ENCODE results near the gene GLYATL1B.
"Not testable (repeated sequence)": the region's sequence is repeated elsewhere in the genome, so short reads cannot be mapped to it uniquely, and the experiment has no call there.

The GLYATL1B gene

GRCh38 chr11:59095225-59095624 is 9.1 kb downstream of the GLYATL1B start:
- not testable (repeated sequence) for DNase-seq (ENCODE audit: low read depth in 1 of 2, low spot score in 1 of 2)

DNA sequence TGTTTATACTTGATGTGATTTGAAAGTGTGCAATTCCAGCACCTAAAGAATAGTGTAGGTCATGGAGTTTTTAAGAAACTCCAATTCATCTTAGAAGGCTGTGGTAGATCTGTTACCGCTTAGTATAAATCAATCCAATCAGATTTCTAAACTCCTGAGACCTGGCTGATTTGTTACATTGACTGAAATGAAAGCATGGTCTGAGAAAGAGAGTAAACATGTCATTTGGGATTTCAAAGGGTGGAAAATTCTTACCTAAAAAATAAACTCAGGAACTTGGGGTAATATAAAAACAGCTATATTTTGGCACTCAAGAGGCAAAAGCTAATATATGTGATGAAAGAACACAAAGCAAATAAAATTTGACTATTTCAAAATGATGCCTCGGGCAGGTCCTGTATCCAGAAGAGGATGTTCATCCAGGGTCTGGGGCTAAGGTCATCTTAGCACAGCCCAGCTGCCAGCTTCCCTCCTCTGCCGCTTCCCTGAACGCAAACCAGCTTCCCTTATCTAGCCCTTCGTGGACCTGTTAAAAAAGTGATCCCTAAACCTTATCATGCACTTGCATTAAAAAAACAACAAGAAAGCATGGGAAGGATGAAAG is 10.0 kb downstream of the GLYATL1B start:
- not testable (repeated sequence) for DNase-seq (ENCODE audit: low read depth in 1 of 2, low spot score in 1 of 2)

GRCh38 chr11:59097113-59097708 is 11.1 kb downstream of the GLYATL1B start:
- DNase-seq (ENCODE audit: low read depth in 1 of 2, low spot score in 1 of 2) = peak; percentile 28 to 39

DNA sequence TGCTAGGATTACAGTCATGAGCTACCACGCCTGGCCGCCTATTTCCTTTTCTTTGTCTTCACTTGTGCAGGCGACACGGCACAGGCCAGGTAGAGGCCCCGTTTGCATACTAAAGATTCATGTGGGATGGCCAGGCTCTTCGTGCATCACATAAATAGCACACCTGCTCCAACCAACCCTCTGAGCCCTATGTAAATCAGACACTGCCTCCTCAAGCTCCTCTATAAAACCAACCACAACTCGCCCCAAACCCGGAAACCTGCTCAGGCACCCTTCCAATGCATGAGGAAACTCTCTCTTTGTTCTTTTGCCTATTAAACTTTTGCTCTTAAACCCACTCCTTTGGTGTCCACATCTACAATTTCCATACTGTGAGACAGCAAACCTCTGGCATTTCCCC is 11.8 kb downstream of the GLYATL1B start:
- not testable (repeated sequence) for DNase-seq (ENCODE audit: low read depth in 1 of 2, low spot score in 1 of 2)

DNA sequence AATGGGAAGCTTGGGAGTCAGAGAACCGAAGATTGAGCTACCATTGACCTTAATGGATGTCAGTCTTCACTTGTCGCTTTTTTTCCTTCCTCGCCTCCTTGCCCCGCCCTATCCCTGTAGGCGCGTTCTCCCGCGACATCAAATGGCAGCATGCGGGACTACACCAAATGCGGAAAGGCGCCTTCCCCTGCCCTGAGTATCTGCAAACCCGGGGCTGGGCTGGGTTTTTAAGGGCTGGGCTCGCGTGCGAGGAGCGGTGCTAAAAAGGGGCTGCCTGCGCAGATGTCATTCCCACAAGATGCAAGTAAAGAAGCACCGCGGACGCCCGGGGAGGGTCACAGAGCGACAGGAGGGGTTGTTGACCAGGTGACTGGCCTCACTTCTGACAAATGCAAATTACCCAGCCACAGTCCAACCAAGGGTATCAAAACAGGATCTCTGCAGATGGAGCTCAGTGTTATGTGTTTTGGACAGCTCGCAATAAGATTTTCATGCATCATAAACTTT is 16.2 kb downstream of the GLYATL1B start:
- DNase-seq (ENCODE audit: low read depth in 1 of 2, low spot score in 1 of 2) = peak; percentile 16 to 25

- DNase-seq (ENCODE audit: low read depth in 1 of 2, low spot score in 1 of 2) = peak in 1 of 2 donors; percentile 22
Observed at GRCh38 chr11:59106363-59107336, 20.5 kb downstream of the GLYATL1B start, which contains the start of gene FAM111B. TSS of gene FAM111B (plus strand) at chr11:59107237. CDS start at chr11:59109626, 2,389 bp downstream.

- not testable (repeated sequence) for DNase-seq (ENCODE audit: low read depth in 1 of 2, low spot score in 1 of 2)
Observed at GRCh38 chr11:59107721-59108120, 21.6 kb downstream of the GLYATL1B start.

GRCh38 chr11:59112494-59112893 is 26.4 kb downstream of the GLYATL1B start:
- DNase-seq (ENCODE audit: low read depth in 1 of 2, low spot score in 1 of 2) = no peak

DNA sequence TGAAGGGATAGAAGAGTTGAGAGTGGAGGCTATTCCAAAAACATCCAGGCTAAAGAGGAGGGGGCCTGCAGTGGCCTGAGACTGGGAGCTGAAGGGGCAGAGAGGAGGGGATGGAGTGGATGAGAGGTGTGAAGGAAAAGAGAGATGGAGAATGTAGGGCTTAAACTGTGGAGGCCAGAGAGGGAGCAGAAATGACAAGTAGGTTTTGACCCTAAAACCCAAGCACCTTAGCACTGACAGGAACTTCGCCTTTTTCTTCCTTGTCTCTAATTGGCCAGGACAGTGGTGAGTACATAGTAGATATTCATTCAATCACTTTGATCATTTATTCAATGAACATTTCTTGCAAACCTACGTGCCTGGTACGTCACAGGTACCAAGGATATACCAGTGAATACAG is 28.2 kb downstream of the GLYATL1B start:
- DNase-seq (ENCODE audit: low read depth in 1 of 2, low spot score in 1 of 2) = no peak

- no peak for DNase-seq (ENCODE audit: low read depth in 1 of 2, low spot score in 1 of 2)
Observed at GRCh38 chr11:59115553-59115952, 29.4 kb downstream of the GLYATL1B start.

DNA sequence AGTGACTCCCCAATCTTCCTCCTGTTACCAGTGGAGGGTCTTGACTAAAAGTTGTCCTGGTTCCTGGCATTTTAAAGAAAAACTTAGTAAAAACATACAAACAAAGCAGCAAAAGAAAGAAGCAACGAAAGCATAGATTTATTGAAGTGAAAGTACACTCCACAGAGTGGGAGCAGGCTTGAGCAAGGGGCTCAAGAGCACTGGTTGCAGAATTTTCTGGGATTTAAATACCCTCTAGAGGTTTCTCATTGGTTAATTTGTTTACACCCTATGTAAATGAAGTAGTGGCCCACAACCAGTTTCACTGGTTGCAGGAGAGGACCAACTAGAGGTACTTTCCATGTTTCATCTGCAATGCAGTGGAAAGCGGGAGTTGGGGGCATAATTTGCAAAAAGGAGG is 31.7 kb downstream of the GLYATL1B start:
- DNase-seq (ENCODE audit: low read depth in 1 of 2, low spot score in 1 of 2) = no peak

- no peak for DNase-seq (ENCODE audit: low read depth in 1 of 2, low spot score in 1 of 2)
Observed at GRCh38 chr11:59119826-59120225, 33.7 kb downstream of the GLYATL1B start.

- peak; percentile 71 to 84 for DNase-seq (ENCODE audit: low read depth in 1 of 2, low spot score in 1 of 2)
Observed at GRCh38 chr11:59135648-59136461, 49.7 kb downstream of the GLYATL1B start.

DNA sequence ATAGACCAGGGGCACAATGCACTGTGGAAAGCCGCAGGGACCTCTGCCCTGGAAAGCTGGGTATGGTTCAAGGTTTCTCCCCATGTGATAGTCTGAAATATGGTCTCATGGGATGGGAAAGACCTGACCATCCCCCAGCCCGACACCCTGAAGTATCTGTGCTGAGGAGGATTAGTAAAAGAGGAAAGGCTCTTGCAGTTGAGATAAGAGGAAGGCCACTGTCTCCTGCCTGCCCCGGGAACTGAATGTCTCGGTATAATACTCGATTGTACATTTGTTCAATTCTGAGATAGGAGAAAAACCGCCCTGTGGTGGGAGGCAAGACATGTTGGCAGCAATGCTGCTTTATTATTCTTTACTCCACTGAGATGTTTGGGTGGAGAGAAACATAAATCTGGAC is 50.4 kb downstream of the GLYATL1B start:
- DNase-seq (ENCODE audit: low read depth in 1 of 2, low spot score in 1 of 2) = not testable (repeated sequence)

DNA sequence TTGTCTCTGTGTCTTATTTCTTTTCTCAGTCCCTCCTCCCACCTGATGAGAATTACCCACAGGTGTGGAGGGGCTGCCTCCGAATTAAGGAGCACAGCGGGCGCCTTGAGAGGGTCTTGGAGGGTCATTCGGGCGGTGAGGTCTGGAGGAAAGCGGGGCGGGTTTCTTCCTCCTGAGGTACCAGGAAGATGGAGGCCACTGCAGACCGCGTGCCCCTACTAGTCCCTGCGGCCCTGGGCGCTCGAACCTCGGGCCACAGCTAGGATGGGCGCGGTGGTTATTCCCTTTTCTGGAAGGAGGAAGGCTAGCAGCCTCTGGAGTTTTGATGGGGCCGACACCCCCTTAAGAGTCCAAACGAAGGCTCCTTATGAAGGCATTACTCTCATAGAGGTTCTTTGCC is 51.1 kb downstream of the GLYATL1B start:
- DNase-seq (ENCODE audit: low read depth in 1 of 2, low spot score in 1 of 2) = no peak

DNA sequence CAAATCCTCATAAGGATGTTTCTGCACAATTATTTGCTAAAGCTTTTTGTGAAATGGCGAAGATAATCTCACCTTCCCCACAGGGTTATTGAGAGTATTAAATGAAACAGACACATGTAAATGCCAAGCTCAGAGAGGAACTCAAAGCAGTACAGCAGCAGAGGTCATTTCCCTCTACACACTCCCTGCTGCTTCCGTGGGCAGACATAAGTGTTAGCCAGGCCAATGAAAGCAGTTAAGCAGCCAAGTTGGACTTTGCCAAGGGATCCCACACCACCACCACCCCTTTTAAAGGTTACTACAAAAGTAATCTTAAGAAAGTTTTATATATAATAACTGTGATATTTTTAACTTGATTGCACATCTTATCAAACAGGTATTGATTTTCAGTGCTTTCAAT is 52.5 kb downstream of the GLYATL1B start:
- no peak for DNase-seq (ENCODE audit: low read depth in 1 of 2, low spot score in 1 of 2)

DNA sequence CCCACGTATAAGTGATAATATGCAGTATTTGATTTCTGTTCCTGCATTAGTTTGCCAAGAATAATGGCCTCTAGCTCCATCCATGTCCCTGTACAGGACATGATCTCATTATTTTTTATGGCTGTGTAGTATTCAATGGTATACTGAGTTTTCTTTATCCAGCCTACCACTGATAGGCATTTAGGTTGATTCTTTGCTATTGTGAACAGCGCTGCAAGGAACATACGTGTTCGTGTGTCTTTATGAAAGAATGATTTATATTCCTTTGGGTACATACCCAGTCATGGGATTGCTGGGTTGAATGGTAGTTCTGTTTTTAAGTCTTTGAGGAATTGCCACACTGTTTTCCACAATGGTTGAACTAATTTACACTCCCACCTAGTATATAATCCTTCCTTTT is 55.1 kb downstream of the GLYATL1B start:
- DNase-seq (ENCODE audit: low read depth in 1 of 2, low spot score in 1 of 2) = no peak

GRCh38 chr11:59141673-59142460 is 55.8 kb downstream of the GLYATL1B start:
- DNase-seq (ENCODE audit: low read depth in 1 of 2, low spot score in 1 of 2) = no peak

DNA sequence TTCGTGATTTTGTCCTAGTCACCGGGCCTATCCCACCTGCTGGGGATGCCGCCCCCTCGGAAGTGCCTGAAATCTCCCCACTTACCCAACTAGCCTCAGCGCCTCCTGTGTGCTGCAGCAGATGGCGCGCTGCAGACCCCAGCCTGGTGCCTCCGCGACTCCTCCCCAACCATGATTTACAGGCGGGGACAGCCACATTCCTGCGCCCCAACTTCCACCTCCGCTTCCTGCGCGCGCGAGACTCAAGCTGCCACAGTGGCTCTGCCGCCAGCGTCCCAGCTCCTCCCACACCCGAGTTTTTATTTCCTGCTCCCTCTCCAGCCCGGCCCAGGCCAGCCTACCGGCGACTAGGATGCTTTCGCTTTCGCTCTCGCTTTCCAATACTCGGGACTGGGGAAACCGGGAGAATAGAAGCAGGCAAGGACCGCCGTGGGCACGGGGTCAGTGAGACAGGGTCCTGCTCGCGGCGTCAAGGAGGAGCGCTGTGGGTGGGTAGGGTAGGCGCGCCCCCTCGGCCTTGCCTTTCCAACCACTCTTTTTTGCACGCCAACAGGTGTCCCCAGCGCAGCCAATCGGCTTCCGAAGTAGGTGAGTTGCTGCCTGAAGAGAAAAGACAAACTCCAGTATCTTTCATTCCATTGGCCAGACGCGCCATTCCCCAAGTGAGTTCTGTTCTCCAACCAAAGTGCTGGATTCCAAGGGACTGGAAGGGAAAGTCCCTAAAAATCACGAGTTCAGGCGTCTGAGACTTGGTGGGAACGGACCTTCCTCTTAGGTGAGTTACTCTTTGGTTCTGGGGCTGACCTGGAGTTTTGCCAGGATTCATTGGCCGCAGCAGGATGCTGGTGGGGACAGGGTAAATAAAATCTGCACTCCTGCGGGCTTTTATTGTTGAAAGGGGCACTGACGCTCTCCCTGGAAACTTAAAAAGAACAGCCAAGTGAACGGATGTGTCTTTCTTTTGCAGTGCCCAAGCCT is 56.7 kb downstream of the GLYATL1B start, which contains the start of gene FAM111A:
TSS of gene FAM111A (plus strand) at position 327 of the 978 bp plus-strand sequence. CDS start 6,017 bp downstream, outside the sequence.
- peak; percentile 56 to 65 for DNase-seq (ENCODE audit: low read depth in 1 of 2, low spot score in 1 of 2)
